IPS-NIHi11 (cell line): Measurements from ENCODE around the gene PHACTR2.
"Not testable (repeated sequence)": the region's sequence is repeated elsewhere in the genome, so short reads cannot be mapped to it uniquely, and the experiment has no call there.

Experiments used
- DNase-seq: peaks from one replicate; pipeline ENCODE4 v3.0.0; 2012; ENCODE audit warnings: mixed read lengths, low spot score

PHACTR2 gene

DNA sequence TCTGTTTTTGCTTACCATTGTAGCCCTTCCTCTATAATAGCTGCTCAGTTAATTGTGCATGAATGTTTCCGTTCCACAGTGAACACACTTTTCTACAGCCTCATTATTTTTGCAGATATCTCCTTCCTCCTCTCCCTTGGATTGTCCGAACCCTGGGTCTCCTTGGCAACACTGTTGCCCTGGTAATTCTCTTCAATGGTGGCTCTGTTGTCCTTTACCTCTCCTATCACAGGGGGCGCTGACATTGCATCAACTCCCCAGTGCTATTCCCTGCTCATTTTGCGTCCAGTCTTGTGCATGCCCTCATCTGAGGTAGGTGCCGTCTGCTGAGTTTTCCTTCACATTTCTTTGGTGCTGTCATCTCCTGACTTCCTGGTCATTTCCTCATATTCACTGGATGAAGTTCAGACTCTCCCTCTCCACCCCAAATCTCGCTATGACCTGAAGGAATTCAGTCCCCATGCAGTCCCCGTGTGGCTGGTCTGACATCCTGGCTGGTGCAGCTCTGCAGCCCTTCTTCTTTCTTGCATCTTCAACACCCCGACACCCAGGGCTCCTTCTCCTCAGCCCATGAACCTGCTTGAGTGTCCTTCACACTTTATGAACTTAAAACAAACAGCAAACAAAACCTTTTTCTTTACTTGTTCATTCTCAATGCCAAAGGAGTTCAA is 21.1 kb downstream of the PHACTR2 start:
- peak; percentile 52 for DNase-seq

DNA sequence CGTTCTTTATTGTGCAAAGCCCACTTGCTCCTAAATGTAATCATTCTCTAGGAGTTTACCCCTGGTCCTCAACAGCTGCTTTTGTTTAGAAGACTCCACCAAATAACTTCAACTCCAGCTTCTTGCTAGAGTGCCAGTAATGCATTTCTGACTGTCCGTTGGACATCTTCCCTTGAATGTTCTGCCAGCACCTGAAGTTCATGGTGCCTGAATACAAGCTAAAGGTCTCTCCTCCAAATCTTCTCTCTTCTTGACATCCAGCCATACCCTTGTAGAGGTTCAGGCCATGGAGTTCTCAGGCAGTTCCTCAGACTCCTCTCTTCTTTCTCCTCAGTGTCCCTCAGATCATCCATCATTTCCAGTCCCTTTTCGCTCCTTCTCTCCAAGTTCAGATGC is 21.7 kb downstream of the PHACTR2 start:
- no peak for DNase-seq

DNA sequence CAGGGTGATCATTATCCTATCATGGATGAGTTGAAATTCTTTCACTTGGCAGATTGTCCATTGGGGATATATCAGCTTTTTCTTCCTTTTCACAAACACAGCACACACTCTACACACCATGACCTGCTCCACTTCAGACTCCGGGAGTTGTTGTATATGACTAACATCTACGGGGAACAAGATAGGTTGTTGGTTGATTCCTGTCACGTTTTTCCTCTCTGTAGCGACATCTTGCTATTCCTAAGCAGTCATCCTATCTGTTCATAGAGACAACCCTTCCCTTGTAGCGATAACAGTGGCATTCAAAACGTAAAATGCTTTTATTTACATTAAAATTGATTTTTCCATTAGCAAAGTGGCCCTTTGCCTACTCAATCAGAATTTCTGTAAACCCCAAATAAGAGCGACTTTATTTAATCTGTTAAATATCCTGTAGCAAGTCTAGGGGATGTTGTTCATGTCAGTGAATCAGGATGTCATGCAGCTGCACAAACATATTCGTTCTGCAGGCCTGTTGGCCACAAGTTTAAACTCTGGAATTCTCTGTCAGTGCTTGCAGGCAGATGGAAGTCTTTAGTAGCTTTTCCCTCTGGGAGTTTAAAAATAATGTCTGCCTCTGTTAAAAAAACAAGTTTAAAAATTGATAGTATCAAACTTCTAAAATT is 23.1 kb downstream of the PHACTR2 start:
- no peak for DNase-seq

DNA sequence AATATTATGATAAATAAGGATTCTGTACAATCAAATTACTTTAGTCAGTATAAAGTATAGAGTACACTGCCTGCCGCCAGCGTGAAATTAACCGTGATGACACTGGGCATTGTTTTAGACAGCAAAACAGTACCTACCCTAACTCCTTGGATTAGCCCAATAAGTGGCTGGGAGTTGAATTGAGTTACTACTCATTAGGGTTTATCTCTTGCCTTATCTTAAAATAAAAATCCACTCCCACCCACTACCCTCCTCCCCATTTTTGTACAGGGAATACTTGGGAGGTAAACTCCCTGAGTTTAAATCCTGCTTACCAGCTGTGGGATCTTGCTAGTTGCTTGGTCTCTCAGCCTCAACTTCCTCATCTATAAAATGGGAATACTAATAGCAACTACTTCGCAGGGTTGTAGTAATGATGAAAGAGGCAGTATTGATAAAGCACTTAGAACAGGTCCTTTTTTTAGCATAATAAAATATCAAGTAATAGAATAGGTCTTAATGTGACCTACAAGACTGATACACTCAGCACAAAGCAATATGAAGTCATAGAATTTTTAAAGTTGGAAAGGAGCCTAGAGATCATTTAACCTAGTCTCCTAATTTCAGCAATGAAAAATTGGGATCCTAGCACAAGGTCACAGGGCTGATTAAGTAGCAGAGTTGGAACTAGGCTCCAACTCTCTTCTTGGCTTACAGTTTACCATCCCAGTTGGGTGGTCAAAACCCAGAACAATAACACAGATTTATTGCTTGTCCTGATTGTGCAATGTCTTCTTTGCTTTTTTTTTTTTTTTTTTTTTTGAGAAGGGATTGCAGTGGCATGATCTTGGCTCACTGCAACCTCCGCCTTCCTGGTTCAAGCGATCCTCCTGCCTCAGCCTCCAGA is 23.8 kb downstream of the PHACTR2 start:
- DNase-seq = no peak

DNA sequence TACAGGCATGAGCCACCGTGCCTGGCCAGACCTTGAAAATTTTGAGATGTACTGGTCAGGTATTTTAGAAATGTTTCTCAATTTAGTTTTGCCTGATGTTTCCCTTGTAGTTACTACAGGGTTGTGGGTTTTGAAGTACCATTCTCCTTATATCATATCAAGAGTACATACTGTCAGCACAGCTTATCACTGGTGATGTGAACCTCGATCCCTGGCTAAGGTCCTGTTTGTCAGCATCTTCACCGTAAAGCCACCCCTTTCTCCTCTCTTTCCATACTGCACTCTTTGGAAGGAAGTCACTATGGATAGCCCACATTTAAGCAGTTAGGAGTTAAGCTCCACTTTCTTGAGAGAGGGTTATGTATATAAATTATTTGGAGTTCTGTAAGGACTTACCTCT is 27.8 kb downstream of the PHACTR2 start:
- no peak for DNase-seq

GRCh38 chr6:143707697-143708096 is 29.9 kb downstream of the PHACTR2 start:
- no peak for DNase-seq

GRCh38 chr6:143708889-143709288 is 31.1 kb downstream of the PHACTR2 start:
- DNase-seq = no peak

DNA sequence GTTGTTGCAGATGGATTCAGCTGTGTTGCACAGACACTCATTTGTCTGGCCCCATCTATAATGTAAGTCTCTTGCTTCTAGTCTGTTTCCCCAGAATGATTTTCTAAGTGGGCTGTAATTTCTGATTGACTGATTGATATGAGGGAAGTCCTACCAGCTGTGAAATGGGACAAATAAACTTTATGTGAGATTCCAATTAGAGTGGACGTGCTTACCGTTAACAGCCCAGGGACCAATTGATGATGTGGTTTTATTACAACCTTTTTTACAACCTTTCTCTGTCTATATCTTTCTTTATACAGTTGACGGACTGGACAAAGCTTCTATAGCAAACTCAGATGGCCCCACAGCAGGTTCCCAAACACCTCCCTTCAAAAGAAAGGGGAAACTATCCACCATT is 33.9 kb downstream of the PHACTR2 start:
- DNase-seq = no peak

GRCh38 chr6:143718472-143718871 is 40.7 kb downstream of the PHACTR2 start:
- DNase-seq = no peak

DNA sequence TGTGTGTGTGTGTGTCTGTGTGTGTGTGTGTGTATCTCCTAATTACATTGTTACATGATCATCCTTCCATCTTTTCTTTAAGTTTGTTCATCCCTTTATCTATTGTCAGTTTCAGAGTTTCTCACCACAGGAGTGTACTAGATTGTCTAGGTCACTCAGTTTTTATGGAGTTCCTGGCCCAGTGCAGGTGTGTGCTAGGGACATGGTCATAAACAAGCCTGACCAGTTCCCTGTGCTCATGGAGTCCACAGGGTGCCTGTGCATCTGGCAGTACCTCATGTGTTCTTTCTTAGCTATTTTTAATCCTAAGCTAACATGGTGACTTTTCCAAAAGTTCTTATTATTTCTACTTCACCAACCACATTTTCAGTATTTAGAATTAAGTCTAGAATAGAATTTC is 43.9 kb downstream of the PHACTR2 start:
- DNase-seq = no peak

GRCh38 chr6:143724876-143725275 is 47.1 kb downstream of the PHACTR2 start:
- no peak for DNase-seq

- no peak for DNase-seq
These were observed 48.4 kb downstream of the PHACTR2 start for GRCh38 chr6:143726015-143726647.

- no peak for DNase-seq
These were observed 49.3 kb downstream of the PHACTR2 start for GRCh38 chr6:143727035-143727434.

- DNase-seq = no peak
These were observed 54.0 kb downstream of the PHACTR2 start for GRCh38 chr6:143731789-143732188.

DNA sequence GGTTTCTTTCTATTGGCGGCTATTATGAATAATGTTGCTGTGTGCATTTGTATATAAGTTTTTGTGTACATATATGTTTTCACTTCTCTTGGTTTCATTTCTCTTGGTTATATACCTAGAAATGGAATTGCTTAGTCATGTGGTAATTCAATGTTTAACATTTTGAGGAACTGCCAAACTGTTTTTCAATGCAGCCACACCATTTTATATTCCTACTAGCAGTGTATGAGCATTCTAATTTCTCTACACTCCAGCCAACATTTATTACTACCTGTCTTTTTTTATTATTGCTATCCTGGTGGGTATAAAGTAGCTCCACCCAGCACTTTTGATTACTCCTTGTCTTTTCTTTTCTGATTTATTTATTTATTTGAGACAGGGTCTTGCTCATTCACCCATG is 54.8 kb downstream of the PHACTR2 start:
- DNase-seq = no peak

GRCh38 chr6:143733510-143733909 is 55.7 kb downstream of the PHACTR2 start:
- DNase-seq = no peak

GRCh38 chr6:143734641-143735063 is 56.9 kb downstream of the PHACTR2 start:
- no peak for DNase-seq

GRCh38 chr6:143738072-143738690 is 60.4 kb downstream of the PHACTR2 start:
- DNase-seq = not testable (repeated sequence)

DNA sequence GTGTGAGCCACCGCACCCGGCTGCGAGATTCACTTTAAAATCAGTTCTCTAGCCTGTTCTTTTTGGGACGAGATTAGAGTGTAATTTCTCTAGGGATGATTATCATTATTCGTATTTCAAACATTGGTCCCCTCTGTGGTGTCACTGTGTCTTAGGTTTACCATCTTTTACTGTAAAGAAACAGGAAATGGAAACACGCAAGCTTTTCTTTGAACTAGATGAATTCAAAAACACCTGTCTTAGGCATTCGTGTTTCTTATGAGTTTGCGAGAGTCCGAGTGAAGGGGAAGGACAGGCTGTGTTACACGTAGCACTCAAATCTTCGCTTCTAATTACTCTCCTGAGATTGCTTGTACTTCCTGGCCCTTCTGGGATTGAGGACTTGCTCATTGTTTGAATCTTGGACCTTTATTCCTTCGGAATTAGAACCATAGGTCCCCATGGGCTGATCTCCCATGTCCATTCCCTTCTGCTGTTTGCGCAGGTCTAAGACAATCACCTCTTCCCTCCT is 61.6 kb downstream of the PHACTR2 start:
- no peak for DNase-seq

GRCh38 chr6:143740213-143740612 is 62.4 kb downstream of the PHACTR2 start:
- DNase-seq = no peak

DNA sequence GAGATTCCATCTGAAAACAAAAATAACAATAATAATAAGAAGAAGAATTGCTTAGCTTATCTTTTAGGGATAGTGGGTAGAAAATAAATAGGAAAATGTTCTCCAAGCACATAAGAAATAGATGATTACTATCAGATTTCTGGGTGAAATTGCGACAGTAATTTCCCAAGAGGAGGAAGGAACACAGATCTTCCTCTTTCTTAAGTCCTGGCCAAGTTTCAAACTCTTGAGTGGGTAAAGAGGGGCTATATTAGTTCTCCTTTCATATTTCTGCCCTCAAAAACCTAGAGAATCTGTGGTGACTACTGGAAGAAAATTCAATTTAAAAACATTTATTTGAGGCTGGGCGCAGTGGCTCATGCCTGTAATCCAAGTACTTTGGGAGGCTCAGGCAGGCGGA is 63.7 kb downstream of the PHACTR2 start:
- no peak for DNase-seq
